GM18873 (cell line): Measurements from ENCODE around the gene KCNG4.
"Not testable (repeated sequence)": the region's sequence is repeated elsewhere in the genome, so short reads cannot be mapped to it uniquely, and the experiment has no call there.

Experiments used
- ATAC-seq: cut with Tn5 transposase; IDR thresholded peaks from one replicate; pipeline ENCODE4 v1.9.1; 2021; ENCODE audit warnings: mild to moderate bottlenecking, moderate library complexity, moderate number of reproducible peaks; ENCODE audit not compliant: unreplicated experiment, low FRiP score

The KCNG4 gene

DNA sequence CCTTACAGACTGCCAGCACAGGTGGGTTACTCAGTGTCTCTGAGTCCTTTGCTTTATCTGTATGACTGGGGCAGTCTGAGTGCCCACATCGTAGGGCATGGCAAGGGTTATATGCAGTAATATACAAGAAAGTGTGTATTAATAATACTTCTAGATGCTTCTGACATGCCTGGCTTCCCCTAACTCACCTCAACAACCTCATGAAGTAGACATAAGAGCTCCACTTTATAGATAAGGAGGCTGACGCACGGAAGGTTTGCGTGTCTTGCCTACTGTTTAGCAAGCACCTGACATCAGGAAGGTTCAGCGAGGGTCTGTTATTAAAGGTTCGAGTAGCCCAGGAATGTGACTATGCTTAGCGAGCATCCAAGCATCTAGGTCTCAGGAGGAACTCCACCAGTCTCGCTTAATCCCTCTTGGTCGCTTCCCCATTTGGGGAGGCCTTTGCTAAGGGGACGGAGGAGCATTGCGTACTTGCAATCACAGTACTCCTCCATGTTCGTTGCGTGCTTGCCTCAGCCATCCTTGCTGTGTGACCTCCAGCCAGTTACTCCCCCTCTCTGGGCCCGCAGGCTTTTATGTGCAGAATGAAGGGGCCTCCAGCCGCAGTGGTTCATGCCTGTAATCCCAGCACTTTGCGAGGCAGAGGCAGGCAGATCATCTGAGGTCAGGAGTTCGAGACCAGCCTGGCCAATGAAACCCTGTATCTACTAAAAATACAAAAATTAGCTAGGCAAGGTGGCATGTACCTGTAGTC is 1.6 kb downstream of the KCNG4 start:
- ATAC-seq, result no peak

DNA sequence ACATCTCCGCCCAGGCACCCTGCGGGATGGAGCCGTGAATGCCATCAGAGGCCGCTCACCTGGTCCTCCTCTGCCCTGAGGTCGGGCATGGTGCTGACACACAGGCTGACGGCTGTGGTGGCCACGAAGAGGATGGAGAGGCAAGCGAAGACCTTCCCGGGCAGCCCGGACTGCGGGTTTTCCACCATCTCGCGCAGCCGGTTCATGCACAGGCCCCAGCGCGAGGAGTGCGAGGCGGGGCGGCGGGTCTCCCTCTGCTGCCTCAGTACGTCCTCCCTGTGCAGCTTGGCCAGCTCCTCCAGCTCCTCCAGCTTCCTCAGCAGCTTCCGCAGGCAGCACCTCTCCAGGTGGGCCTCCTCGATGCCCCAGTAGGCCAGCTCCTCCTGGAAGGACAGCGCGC is 3.1 kb downstream of the KCNG4 start:
- ATAC-seq, result no peak

DNA sequence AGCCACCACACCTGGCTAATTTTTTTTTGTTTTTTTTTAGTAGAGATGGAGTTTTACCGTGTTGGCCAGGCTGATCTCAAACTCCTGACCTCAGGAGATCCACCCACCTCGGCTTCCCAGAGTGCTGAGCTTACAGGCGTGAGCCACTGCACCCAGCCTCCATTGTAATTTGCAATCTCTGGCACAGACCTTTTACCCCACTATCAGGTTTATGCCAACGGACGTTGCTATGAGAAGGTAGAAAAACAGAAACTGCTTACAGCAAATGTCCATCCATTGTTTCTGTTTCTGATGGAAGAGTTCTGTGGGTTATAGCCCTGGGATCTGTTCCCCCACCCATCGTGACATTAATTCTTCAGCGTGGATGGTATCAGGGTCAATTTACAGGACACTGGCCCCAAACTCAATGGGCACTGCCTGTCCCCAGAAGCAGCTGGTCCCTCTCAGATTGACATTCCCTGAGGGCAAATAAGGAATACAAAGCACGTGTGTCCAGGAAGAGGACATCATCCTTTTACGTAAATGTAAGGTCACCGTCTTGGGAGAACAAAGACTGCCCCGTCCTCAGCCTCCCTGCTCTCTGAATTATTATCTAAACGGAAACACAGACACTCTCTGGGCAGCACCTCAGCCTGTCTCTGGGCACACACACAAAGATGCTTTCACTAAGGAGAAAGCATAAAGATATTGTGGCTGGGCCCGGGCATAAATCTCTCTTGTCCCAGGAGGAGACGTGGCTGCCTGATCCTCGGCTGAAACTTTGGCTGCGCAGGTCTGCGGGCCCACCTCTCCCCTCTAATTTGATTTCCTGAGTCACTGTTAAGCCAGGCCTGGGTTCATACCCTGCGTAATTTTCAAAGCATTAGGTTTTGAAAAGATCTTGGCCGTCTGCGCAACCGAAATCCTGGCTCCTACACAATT is 5.2 kb downstream of the KCNG4 start:
- no peak for ATAC-seq

DNA sequence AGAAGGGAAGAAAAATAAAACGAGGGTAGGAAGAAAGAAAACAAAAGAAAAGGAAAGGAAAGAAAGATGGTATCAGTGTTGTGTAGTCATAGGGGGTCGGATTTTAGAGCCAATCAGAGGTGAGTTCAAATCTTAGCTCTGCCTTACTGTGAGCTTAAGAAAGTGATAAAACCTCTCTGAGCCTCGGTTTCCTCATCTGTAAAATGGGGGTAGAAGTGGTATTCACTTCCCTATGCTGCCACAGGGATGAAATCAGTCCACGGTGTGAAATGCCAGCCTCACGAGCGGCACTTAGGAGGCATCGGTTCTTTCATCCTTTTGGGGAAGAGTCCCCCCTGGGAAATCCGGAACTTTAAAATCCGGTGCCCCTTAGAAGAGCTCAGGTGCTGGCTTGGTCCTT is 6.1 kb downstream of the KCNG4 start:
- no peak for ATAC-seq

DNA sequence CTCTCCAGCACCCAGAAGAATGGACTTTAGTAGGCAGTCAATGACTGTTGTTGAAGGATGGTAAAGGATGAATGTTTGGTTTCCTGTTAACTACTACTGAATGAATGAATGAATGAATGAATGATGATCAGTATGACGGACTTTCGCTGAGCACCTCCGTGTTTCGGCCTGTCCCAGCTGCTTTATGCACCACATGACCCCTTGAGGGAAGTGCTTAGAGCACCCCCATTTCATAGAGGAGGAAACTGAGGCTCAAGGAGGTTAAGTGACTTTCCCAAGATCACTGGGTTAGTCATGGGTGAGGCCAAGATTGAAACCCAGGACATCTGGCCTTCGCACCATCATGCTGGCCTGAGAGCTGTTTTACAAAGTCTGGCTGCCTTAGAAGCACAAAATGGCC is 6.8 kb downstream of the KCNG4 start:
- no peak for ATAC-seq

DNA sequence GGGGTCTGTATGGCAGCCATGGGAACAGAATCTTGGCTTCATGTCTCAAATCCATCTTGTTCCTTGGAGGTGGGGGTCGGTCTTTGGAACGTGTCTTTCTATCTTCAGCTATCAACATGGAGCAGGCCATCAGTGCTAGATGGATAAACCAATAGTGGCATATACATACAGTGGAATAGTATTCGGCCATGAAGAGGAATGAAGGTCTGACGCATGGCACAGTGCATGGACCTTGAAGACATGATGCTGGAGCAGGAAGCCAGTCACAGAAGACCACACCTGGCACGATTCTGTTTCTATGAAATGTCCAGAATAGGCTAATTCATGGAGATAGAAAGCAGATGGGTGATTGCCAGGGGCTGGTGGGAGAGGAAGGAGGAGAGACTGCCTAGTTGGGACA is 7.8 kb downstream of the KCNG4 start:
- ATAC-seq, result no peak

DNA sequence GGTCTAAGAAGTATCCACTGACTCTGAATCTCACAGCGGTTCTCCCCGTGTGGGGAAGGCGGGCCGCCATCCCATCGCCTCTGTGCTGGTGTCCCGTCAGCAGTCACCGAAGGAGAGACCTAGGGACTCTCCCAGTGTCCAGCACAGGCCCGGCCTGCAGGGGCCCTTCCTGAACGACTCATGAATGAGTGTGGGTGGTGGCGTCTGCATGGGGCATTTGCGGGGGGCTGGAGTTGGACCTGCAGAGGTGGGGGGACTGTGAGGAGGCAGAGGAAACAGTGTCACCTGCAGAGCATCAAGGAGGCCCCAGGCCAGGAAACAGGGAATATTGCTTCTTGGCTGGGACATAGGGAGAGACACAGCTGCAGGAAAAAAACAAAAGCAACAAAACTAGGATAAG is 10.3 kb downstream of the KCNG4 start:
- no peak for ATAC-seq

DNA sequence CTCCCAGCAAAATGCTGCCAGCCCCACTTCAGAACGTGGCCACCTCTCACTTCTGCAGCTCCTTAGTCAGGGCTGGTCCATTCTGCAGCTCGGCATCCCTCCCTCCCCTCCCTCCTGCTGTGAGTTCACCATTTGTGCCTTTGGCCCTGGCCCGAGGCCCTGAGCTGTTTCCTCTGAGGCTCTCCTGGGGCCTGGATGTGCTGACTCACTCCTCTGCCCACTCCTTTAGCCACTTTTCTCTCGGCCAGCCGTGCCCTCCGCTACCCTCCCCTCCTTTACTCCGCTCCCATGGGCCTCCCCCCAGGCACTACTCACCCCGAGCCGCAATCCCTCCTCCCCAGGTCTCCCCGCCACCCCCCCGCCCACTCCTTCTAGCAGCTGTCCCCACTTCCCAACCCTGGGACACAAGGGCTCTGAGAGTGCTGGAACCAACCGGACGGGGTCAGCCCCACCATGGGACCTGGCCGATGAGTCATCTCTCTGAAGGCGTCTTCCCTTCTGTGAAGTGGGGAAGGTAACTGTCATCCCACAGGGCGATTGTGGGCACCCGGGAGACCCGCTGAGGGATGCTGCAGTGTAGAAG is 11.5 kb downstream of the KCNG4 start:
- no peak for ATAC-seq

DNA sequence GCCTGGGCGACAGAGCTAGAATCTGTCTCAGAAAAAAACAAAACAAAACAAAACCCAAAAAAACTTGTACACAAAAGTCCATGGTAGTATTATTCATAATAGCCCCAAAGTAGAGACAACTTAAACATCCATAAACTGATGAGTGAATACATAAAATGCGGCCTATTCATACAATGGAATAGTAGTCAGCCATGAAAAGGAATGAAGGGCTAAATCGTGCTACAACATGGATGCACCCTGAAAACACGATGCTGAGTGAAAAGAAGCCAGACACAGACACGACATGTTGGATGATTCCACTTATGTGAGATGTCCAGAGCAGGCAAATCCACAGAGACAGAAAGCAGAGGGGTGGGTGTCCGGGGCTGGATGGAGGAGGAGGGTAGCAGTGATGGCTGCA is 12.3 kb downstream of the KCNG4 start:
- ATAC-seq, result no peak

DNA sequence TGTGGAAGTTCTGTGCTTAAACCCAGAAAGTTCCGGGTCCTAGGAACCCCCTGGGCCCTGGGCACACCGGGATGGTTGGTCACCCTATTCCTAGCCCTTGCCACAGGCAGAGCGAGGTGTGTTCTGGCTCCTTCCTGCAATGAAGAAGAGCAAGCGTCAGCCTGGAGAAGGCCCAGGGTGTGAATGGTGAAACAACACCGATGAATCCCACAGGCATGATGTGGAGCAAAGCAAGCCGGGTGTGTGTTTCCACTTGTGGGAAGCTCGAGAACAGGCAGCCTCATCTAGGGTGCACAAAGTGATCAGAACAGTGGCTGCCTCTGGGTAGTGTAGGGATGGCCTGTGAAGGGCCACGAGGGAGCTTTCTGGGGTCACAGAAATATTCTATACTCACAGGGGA is 13.8 kb downstream of the KCNG4 start:
- no peak for ATAC-seq

DNA sequence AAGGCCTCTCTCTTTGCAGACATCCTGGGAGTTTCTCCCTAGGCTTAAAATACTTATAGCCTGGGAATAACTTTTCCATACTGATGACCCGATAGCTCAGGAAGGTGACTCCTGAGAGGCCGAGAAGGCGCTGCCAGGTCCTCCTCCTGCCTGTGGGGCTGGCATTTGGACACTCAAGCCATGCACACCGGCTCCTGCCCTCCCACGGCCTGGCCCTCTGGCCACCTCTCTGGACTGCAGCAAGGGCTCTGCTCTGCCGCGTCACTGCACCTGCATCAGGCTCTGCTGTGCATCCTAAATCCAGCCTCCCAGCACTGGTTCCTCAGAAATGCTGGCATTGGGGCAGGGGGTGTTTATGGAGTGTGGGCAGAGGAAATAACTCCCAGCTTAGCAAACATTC is 14.2 kb downstream of the KCNG4 start:
- no peak for ATAC-seq

DNA sequence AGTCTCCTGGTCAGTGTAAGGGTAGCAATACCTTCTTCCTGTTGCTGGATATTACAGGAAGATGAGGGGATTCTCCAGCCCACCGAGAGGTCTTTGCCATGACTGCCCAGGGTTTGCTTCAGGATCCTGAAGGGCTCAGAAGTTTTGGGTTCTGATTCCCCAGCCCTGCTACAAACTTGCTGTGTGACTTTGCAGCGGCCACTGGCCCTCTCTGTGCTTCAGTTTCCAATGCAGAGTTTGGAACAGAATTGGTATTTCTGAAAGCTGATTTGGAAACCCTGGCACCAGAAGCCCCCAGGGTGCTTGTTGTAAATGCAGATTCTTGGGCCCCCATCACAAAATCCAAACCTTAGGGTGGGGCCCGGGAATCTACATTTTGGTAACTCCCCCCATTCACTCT is 14.7 kb downstream of the KCNG4 start:
- ATAC-seq, result no peak

DNA sequence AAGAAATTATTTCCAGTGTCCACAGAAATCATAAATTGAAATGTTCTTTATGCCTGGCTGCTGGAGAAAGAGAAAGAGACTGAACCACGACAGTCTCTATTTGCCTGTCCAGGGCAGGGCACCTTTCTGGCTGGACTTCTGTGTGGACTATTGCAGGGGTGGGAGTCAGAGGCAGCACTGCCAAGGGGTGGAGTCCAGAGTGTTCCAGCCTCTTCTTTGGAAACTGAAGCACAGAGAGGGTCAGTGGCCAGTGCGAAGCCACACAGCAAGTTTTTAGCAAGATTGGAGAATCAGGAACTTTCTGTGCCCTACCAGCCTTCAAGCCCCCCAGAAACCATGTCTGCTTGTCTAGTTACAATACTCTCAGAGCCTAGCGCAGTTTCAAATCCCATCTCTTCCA is 15.3 kb downstream of the KCNG4 start:
- no peak for ATAC-seq

DNA sequence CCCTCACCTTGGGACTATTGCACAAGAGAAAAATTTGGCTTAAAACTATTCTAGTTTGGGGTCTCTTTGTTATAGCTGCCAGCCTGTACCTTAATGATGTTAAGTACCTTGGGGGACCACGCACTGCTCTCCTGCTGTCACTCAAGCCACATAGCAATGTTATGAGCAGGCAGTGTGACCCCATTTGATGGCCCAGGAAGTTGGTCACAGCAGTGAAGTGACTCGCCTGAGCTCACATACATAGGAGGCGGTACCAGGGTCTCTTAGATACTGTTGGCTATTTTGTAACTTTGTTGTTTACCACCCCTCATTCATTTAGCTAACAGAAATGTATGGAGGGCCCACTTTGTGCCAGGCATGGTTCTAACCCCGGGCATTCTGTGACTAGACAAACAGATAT is 16.4 kb downstream of the KCNG4 start:
- no peak for ATAC-seq

DNA sequence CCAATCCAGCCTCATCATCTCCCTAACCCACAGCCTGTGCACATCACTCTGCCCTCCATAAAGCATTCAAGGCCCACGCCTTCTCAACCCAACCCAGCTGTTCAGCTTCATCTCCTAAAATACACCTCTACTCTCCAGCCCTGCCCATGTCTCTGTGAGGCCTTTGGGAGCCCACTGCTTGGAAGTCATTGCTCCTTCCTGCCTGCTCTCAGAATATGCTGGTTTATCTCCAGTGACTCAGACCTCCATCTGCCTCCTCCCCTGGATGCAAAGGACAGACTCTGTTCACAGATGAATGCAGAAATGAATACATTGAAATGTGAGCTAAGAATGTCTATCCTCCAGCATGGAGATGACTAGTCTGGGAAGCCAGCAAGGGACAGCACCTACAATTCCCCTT is 19.0 kb downstream of the KCNG4 start:
- ATAC-seq, result no peak

DNA sequence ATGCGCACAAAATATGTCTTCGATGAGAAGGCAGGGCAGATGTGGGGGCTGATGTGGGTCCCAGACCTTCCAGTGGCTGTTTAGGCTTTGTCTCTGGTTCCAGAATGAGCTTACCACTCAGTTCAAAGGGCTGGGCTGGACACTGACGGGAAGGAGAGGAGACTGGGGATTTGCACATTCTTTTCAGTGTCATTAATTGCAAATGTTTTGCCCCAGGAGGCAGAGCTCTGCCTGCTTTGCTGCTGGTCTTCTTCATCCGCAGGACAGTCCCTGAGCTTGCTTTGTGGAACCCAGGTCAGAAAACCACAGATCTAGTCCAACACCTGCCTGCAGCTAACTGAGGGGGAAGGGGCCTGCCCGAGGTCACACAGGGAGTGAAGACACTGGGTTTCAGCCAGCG is 20.9 kb downstream of the KCNG4 start:
- no peak for ATAC-seq

DNA sequence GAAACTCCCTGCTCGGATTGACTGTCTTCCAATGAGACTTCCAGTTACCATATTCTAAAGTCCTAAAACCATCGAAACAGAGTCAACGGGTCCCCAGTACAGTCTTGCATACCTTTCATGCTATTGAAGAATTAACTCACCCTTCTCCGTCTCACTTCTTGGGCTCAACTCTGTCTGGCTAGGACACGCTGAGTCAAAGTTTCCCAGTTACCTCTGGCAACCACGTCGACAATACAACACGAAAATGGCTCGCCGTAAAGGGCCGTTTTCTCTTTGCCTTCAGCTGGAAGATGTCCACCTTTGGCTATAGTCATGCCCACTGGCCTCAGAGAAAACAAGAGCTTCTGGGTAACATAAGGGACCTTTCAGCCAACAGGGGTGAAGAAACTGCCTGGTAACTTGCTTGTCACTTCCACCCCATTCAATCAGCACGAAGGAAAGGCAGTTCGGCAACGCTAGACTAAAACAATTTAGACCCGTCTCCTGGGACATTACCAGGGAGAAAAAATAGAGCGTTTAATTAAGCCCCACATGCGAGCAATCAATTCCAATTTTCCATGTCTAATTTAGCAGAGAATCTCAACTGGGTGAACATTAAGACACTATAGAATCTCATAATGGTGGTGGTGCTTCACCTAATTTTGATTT is 21.5 kb downstream of the KCNG4 start:
- no peak for ATAC-seq

DNA sequence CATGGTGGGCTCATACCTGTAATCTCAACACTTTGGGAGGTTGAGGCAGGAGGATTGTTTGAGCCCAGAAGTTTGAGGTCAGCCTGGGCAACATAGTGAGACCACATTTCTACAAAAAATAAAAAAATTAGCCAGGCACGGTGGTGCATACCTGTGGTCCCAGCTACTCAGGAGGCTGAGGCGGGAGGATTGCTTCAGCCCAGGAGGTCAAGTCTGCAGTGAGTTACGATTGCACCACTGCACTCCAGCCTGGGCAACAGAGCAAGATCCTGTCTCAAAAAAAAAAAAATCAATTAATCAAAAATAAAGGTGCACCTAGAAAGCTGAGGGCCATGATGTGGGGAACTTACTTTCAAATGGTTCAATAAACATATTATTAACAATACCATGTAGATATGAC is 23.7 kb downstream of the KCNG4 start:
- ATAC-seq, result not testable (repeated sequence)

DNA sequence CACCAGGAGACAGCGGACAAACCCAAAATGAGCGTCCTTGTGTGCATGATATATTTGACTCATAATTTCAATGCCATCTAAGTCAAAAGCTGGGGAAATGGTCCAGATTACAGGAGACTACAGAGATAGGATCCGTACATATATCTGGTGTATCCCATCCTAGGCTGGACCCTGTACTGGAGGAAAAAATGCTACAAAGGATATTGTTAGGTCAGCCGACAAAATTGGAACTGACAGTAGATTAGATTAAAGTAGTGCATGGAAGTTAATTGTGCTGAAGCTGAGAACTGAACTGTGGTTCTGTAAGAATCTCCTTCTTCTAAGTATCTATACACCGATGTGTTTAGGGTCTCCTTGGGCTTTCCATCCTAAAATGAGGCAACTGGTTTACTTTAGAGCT is 24.3 kb downstream of the KCNG4 start:
- no peak for ATAC-seq

DNA sequence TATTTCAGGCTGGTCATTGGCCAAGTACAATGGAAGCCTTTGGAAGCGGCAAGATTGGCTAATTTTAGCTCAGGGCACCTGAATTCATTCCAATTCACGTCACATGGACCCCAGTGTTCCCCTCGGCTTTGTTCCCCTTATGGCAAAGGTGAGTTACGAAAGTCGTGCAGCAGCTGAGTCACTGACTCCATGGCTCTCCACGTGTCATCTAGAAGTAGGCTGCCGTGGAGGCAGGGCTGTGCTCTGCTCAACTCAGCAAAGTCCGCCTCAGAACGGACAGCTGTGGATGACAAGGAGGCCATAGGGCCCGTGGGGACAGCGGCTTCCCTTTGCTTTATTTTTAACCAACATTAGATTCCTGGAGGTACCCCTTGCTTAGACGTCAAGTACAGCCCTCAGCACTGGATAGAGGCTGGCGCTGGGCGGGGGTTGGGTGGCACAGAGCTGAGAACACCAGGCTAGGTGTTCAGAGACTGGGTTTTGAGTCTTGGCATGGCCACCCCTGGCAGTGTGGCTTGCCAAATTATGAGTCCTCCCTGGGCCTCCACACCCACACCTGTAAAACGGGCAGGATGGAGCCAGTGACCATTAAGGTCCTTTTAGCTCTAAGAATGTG is 25.3 kb downstream of the KCNG4 start:
- no peak for ATAC-seq

DNA sequence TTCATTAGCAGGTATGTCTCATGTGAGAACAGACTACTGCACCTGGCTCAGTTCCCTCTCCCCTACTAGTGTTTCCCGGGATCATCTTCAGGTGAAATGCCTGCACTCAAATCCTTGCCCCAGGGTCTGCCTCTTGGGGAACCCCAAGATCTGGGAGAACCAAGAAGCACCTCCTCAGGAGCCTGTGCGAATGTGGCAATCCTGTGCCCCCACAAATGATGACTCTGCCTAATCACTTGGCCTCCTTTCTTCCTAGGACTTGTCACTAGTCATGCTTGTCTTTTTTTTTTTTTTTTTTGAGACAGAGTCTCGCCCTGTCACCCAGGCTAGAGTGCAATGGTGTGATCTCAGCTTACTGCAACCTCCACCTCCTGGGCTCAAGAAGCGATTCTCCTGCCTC is 27.2 kb downstream of the KCNG4 start:
- no peak for ATAC-seq
